ENCODE data around the gene C18orf63. TPM values are rescaled to one million over a fixed set of nuclear protein-coding genes. Genes with fewer than 3 reads are reported as not detected.

The C18orf63 gene
- total and polyA plus RNA-seq, 9 donors = not detected

DNA sequence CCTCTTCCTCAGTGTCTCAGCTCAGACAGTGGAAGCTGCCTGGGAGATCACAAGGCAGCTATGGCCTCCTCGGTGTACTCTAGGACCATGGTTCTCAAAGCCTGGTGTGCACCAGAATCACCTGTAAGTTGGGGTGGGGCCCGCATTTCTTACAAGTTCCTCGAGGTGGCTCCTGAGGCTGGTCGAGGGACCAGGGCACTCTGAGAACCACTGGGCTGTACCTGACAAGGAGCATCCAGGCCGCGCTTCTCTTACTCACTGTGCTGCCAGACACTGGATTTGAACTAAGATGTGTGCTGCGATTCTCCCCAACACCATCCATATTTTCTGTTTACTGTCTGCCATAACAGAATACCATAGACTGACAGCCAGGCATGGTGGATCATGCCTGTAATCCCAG lies 81.9 kb downstream of the C18orf63 start:
- WGBS, 3 donors = 87 to 90% (median 88%) methylated on average over 7 of the region's 7 CpGs
- DNase-seq = no peak
- intact Hi-C loops (cut with DNase I) = loop anchor here in 1 of 4 donors (2.0 kb wide), 1 partner anchor 223 kb away; no protein-coding TSS in a partner anchor
- Histone ChIP-seq H3K27ac (no peak overlapping the region), H3K9me3 (no peaks in the 10 kb centered on the region), H3K4me3 (no peak overlapping the region), H3K4me1 (ENCODE audit: insufficient read depth) (peaks cover 2% of the 10 kb centered on the region), H3K27me3 (no peaks in the 10 kb centered on the region), H3K36me3 (no peaks in the 10 kb centered on the region)
- TF ChIP-seq POLR2A (IDR thresholded peaks at IDR 0.05) (no peak), EP300 (IDR thresholded peaks at IDR 0.05) (no peak)
- TF ChIP-seq, protein P1, sequence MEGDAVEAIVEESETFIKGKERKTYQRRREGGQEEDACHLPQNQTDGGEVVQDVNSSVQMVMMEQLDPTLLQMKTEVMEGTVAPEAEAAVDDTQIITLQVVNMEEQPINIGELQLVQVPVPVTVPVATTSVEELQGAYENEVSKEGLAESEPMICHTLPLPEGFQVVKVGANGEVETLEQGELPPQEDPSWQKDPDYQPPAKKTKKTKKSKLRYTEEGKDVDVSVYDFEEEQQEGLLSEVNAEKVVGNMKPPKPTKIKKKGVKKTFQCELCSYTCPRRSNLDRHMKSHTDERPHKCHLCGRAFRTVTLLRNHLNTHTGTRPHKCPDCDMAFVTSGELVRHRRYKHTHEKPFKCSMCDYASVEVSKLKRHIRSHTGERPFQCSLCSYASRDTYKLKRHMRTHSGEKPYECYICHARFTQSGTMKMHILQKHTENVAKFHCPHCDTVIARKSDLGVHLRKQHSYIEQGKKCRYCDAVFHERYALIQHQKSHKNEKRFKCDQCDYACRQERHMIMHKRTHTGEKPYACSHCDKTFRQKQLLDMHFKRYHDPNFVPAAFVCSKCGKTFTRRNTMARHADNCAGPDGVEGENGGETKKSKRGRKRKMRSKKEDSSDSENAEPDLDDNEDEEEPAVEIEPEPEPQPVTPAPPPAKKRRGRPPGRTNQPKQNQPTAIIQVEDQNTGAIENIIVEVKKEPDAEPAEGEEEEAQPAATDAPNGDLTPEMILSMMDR (IDR thresholded peaks at IDR 0.05) = no peak

DNA sequence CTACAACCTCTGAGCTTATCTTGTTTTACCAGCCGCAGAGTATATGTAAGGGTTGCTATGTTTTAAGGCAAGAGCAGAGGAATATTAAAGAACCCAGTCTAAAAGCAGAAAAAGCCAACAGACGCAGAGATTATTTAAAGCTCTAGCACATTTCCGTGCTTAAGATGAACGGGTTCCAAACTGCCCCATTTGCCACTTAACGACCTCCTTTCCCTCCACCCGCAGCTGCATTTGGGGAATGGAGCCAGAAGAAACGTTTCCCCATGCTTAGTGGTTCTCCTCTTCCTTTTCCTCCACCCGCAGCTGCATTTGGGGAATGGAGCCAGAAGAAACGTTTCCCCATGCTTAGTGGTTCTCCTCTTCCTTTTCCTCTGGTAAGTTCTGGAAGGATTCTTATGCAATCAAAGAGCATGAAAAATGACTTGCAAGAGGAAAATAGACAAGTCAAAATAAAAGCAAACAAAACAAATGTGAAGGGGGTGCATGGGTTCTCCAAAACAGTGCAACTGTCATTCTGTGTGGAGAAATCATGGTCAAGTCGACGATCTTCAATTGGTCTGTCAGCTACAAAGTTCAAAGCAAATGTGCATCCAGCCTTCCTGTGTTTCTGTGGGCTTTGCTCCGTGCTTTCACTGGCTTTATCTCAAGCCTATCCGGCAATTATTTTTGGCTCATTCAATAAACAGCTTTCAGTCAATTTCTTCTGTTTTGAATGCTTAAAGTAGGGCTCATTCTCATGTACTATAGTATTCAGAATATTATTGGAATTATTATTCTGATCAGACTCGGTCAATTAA lies 83.7 kb downstream of the C18orf63 start:
- no peaks in the 10 kb centered on the region for H3K36me3 ChIP-seq
- no peaks in the 10 kb centered on the region for H3K9me3 ChIP-seq
- H3K4me3 ChIP-seq = no peak overlapping the region
- 33 to 37% (median 34%) methylated on average over 14 of the region's 14 CpGs for WGBS, 3 donors
- intact Hi-C loops (cut with DNase I) = no loop called here
- TF ChIP-seq EP300 (IDR thresholded peaks at IDR 0.05) = no peak
- TF ChIP-seq POLR2A (IDR thresholded peaks at IDR 0.05) = no peak
- TF ChIP-seq, protein P1 (IDR thresholded peaks at IDR 0.05) = no peak
- H3K27ac ChIP-seq = no peak overlapping the region
- no peak for DNase-seq
- H3K27me3 ChIP-seq = no peaks in the 10 kb centered on the region
- H3K4me1 ChIP-seq (ENCODE audit: insufficient read depth) = peaks cover 2% of the 10 kb centered on the region

DNA sequence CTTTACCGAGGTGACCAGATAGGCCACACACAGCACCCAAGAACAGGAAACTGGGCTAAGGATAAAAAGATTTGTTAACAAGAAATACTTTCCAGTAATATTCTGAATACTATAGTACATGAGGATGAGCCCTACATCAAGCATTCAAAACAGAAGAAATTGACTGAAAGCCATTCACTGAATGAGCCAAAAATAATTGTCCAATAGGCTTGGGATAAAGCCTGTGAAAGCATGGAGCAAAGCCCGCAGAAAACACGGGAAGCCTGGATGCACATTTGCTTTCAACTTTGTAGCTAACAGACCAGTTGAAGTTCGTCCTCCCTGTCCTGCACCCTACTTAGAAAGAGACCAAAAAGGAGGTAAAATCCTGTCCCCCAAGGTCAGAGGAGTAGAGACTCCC lies 85.2 kb downstream of the C18orf63 start:
- H3K4me1 ChIP-seq (ENCODE audit: insufficient read depth) = no peaks in the 10 kb centered on the region
- H3K9me3 ChIP-seq = no peaks in the 10 kb centered on the region
- H3K4me3 ChIP-seq = no peak overlapping the region
- no peaks in the 10 kb centered on the region for H3K36me3 ChIP-seq
- WGBS, 3 donors = 71 to 83% (median 71%) methylated on average over 4 of the region's 4 CpGs
- no peak for DNase-seq
- intact Hi-C loops (cut with DNase I) = no loop called here
- no peak for TF ChIP-seq EP300 (IDR thresholded peaks at IDR 0.05)
- TF ChIP-seq POLR2A (IDR thresholded peaks at IDR 0.05) = no peak
- TF ChIP-seq, protein P1 (IDR thresholded peaks at IDR 0.05) = no peak
- H3K27ac ChIP-seq = no peak overlapping the region
- H3K27me3 ChIP-seq = no peaks in the 10 kb centered on the region

DNA sequence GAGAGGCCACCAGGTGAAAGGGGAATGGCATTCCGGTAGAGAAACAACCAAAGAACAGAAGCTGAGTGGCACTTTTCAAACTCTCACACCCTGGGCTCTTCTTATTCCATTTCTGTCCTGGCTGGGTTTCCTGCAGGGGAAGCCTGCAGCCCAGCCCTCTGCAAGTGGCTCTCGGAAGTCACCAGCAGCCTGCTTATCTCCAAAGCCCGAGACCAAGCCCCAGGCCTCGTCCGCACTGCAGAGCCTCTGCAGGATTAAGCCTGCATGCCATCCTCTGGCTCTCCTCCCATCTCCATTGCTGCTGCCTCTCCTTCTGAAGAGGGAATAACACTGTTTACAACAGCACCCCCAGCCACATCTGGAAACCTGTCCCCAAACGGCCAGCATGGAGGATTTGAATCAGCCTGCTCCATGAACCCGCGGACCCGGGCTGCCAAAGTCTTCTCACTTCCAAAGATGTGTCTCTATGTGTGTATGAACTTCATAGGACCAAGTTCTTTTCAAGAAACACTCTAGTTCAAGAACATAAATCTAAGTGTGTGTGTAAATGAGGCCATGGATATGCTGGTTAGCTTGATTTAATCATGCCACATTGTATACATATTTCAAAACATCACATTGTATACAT lies 87.3 kb downstream of the C18orf63 start:
- TF ChIP-seq EP300 (IDR thresholded peaks at IDR 0.05) (no peak), POLR2A (IDR thresholded peaks at IDR 0.05) (no peak)
- TF ChIP-seq, protein P1 (IDR thresholded peaks at IDR 0.05) = no peak
- Histone ChIP-seq H3K36me3 (no peaks in the 10 kb centered on the region), H3K27ac (no peak overlapping the region), H3K4me3 (no peak overlapping the region), H3K27me3 (no peaks in the 10 kb centered on the region), H3K4me1 (ENCODE audit: insufficient read depth) (no peaks in the 10 kb centered on the region), H3K9me3 (no peaks in the 10 kb centered on the region)
- intact Hi-C loops (cut with DNase I) = no loop called here
- DNase-seq = no peak
- 80 to 88% (median 81%) methylated on average over 9 of the region's 9 CpGs for WGBS, 3 donors

Measured in ovary (tissue), 9 donors.